GM23338 (cell line): Measurements from ENCODE around the gene THRB.

Source experiments
- CTCF ChIP-seq, 2 experiments: fragments of 200-600 bp in 1 of 2; sonication (generic) in 1 of 2; conservative IDR thresholded peaks; 2 replicates each; pipeline versions ENCODE4 v1.5.1 to v1.6.1; 2016 to 2017; ENCODE audit warnings: antibody characterized with exemption in 2 of 2, low read depth in 2 of 2, mild to moderate bottlenecking in 2 of 2, moderate library complexity in 1 of 2
- EZH2 ChIP-seq: fragments of 200-600 bp; sonication (generic); IDR thresholded peaks from one replicate; pipeline ENCODE4 v1.8.0; 2017; ENCODE audit warnings: antibody characterized with exemption, mild to moderate bottlenecking, low read depth; ENCODE audit not compliant: unreplicated experiment
- TF ChIP-seq, protein P1 (sequence below): IDR thresholded peaks from one replicate; pipeline ENCODE4 v1.6.1; 2018; ENCODE audit warnings: antibody characterized with exemption; ENCODE audit not compliant: unreplicated experiment

- TF ChIP-seq EZH2 (no peak), CTCF (conservative IDR thresholded peaks at IDR 0.05; ENCODE audit: low read depth in 2 of 2) (no peak)
- TF ChIP-seq, protein P1, sequence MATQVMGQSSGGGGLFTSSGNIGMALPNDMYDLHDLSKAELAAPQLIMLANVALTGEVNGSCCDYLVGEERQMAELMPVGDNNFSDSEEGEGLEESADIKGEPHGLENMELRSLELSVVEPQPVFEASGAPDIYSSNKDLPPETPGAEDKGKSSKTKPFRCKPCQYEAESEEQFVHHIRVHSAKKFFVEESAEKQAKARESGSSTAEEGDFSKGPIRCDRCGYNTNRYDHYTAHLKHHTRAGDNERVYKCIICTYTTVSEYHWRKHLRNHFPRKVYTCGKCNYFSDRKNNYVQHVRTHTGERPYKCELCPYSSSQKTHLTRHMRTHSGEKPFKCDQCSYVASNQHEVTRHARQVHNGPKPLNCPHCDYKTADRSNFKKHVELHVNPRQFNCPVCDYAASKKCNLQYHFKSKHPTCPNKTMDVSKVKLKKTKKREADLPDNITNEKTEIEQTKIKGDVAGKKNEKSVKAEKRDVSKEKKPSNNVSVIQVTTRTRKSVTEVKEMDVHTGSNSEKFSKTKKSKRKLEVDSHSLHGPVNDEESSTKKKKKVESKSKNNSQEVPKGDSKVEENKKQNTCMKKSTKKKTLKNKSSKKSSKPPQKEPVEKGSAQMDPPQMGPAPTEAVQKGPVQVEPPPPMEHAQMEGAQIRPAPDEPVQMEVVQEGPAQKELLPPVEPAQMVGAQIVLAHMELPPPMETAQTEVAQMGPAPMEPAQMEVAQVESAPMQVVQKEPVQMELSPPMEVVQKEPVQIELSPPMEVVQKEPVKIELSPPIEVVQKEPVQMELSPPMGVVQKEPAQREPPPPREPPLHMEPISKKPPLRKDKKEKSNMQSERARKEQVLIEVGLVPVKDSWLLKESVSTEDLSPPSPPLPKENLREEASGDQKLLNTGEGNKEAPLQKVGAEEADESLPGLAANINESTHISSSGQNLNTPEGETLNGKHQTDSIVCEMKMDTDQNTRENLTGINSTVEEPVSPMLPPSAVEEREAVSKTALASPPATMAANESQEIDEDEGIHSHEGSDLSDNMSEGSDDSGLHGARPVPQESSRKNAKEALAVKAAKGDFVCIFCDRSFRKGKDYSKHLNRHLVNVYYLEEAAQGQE, result no peak
Measured at GRCh38 chr3:24523215-24523614, 28.6 kb upstream of the THRB start.
